GM08714 (cell line): ENCODE measurements around the gene PEX13.
"Not testable (repeated sequence)": the region's sequence is repeated elsewhere in the genome, so short reads cannot be mapped to it uniquely, and the experiment has no call there.

Experiments
- H3K4me3 ChIP-seq: fragments of 200-500 bp; sonication (Bioruptor generic); 2 replicates; pipeline ENCODE4 v1.5.1; 2014; ENCODE audit warnings: mild to moderate bottlenecking, low read length, inconsistent platforms
- ZNF274 ChIP-seq: IDR thresholded peaks from 2 replicates; pipeline ENCODE4 v1.6.1; 2012; ENCODE audit warnings: mild to moderate bottlenecking, low read depth, low read length

The PEX13 gene

GRCh38 chr2:61018798-61019197, 1.3 kb downstream of the PEX13 start:
- no peak for TF ChIP-seq ZNF274
- H3K4me3 ChIP-seq = peak overlapping the region; percentile 84; the same call in 1 of the 2 replicates

GRCh38 chr2:61021228-61021660, 3.7 kb downstream of the PEX13 start:
- H3K4me3 ChIP-seq = no peak overlapping the region
- no peak for TF ChIP-seq ZNF274

- TF ChIP-seq ZNF274 = no peak
- H3K4me3 ChIP-seq = no peak overlapping the region
These were observed 6.2 kb downstream of the PEX13 start for GRCh38 chr2:61023670-61024069.

GRCh38 chr2:61029533-61029932, 12.0 kb downstream of the PEX13 start:
- no peak for TF ChIP-seq ZNF274
- H3K4me3 ChIP-seq = no peak overlapping the region

GRCh38 chr2:61034592-61034991, 17.1 kb downstream of the PEX13 start:
- not testable (repeated sequence) for H3K4me3 ChIP-seq

- H3K4me3 ChIP-seq = not testable (repeated sequence)
These were observed 19.1 kb downstream of the PEX13 start for GRCh38 chr2:61036643-61037042.

GRCh38 chr2:61042807-61043206, 25.3 kb downstream of the PEX13 start:
- H3K4me3 ChIP-seq = no peak overlapping the region
- TF ChIP-seq ZNF274 = no peak

- H3K4me3 ChIP-seq = no peak overlapping the region
- TF ChIP-seq ZNF274 = no peak
These were observed 27.1 kb downstream of the PEX13 start for GRCh38 chr2:61044636-61045035.

- TF ChIP-seq ZNF274 = no peak
- no peak overlapping the region for H3K4me3 ChIP-seq
These were observed 27.7 kb downstream of the PEX13 start for GRCh38 chr2:61045226-61045625.

GRCh38 chr2:61045999-61046398, 28.5 kb downstream of the PEX13 start:
- no peak overlapping the region for H3K4me3 ChIP-seq
- no peak for TF ChIP-seq ZNF274

- no peak overlapping the region for H3K4me3 ChIP-seq
These were observed 38.0 kb downstream of the PEX13 start for GRCh38 chr2:61055557-61055956.

GRCh38 chr2:61057562-61057961, 40.0 kb downstream of the PEX13 start:
- TF ChIP-seq ZNF274 = no peak

More at GRCh38 chr2:61055557-61055956, 38.0 kb downstream of the PEX13 start:
- no peak for TF ChIP-seq ZNF274

GRCh38 chr2:61059382-61059781, 41.9 kb downstream of the PEX13 start:
- no peak overlapping the region for H3K4me3 ChIP-seq
- TF ChIP-seq ZNF274 = no peak

More at GRCh38 chr2:61057562-61057961, 40.0 kb downstream of the PEX13 start:
- no peak overlapping the region for H3K4me3 ChIP-seq

- TF ChIP-seq ZNF274 = no peak
- H3K4me3 ChIP-seq = peak within 1 kb of the TSS; percentile 73
These were observed 48.5 kb downstream of the PEX13 start, which contains the start of gene SANBR for GRCh38 chr2:61065714-61066709. TSS of gene SANBR (plus strand) at chr2:61065871. CDS start at chr2:61070351, 4,480 bp downstream.

GRCh38 chr2:61074100-61074499, 56.6 kb downstream of the PEX13 start:
- TF ChIP-seq ZNF274 = no peak
- H3K4me3 ChIP-seq = no peak overlapping the region
